Inferior parietal cortex (tissue), 1 donor: ENCODE measurements around the gene TTC7B.
A peak's percentile ranks its signal among the peaks of the same experiment; 100 is the strongest.

Experiments used
- DNase-seq: peaks from one replicate; pipeline ENCODE4 v3.0.0-alpha.2; 2016; ENCODE audit errors: extremely low spot score

TTC7B gene

GRCh38 chr14:90741682-90741946 lies 74.6 kb downstream of the TTC7B start:
- no peak for DNase-seq

GRCh38 chr14:90740946-90741681 lies 75.1 kb downstream of the TTC7B start:
- DNase-seq, result no peak

DNA sequence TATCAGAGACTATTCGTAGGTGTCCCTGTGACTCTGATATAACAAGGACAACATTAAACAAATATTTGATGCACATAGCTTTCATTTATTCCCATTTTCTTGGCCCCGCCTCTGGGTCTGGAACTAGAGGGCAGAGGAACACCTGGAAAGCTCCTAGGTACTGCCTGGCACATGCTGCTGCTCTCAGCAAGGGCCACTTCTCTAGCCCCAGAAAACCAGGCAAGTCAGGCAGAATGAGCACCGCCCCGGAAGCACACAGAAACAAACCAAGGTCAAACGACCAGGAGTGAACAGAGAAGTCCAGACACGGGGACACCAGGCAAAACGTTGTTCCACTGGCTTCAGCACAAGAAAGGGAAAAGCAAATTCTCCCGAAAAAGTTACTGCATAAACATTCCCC lies 76.1 kb downstream of the TTC7B start:
- no peak for DNase-seq

GRCh38 chr14:90739318-90740068 lies 76.7 kb downstream of the TTC7B start:
- no peak for DNase-seq

DNA sequence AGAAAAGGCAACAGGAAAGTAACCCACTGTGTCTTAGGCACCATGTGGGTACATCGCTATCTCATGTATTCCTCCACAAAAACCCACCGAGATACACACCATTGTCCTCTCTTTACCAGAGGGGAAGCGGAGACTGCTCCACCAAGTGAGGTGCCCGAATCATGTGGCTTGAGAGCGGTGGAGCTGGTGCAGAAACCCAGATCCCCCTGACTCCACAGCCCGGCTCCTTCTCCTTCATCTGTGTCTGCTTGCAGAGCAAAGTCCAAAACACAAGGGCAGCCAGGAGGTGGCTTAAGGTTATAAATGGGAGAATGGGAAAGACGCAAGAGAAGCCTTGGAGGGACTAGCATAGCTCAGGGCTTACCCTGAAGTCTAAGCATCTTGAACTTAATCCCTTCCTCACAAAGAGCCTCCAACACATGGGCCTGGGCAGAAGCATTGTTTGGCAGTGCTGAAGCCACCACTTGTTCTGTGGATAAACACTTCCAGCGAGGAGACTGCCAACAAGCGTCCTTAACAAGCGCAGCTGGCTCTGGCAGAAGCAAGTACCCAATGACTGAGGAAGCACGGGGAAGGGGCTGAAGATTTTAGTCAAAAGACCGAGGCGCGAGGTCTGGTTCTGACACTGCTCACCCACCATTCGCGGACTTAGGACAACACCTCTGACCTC lies 83.0 kb downstream of the TTC7B start:
- DNase-seq, result peak; percentile 70

GRCh38 chr14:90732718-90733117 lies 83.5 kb downstream of the TTC7B start:
- no peak for DNase-seq

DNA sequence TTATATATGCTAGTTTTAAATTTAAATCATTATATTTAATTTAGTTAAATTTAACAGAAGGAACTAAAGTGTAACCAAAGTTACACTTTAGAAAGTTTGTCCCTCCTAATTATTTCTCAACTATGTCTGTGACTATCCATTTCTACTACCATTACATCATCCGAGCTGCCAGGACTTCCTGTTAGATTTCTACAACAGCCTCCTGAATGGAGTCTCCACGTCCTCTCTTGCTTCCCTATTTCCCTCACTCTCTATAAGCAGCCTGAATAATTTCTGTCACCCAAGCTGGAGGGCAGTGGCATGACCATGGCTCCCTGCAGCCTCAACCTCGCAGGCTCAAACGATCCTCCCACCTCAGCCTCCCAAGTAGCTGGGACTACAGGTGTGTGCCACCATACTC lies 84.1 kb downstream of the TTC7B start:
- no peak for DNase-seq

DNA sequence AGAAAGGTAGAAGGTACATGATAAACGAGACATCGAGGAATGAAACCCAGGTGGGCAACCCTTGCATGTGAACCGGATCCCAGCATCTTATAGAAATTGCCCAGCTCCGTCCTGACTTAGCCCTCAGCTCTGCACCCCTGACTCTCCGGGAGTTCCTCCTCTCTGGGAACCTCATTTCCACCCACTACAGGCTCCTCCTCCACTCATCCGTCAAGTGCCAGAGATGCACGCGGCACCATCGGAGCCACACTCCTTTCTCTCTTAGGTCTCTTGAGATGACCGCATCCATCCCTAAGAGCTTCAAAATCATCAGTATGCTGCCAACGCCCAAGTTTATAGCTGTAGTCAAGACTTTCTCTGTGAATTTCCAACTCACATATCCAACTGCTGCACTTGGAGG lies 84.7 kb downstream of the TTC7B start:
- DNase-seq, result no peak

DNA sequence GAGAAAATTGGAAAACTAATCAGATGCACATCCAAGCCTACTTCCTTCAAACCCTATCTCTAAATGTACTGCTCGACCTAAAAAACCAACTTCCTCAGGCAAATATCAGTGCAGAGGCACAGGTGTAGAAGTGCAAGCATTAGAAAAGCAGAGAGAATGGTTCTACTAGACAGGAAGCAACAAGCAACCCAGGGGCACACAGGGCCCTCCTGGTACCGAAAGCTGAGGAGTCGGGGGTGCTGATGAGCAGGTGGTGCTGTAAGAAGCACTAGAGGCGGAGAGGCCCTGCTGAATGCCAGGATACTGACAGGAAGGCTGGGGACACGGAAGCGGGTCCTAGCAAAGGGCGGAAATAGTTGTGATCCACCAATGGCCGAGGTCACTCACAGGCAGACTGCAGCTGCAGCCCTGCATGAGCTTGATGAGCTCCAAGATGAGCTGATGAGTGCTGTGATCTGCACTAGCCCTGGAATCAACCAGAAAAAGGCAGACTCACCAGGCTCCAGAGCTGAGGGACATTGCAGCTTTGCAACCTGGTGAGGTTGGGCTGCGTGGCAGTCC lies 85.9 kb downstream of the TTC7B start:
- no peak for DNase-seq

- DNase-seq, result no peak
Measured at GRCh38 chr14:90728951-90729350, 87.3 kb downstream of the TTC7B start.

DNA sequence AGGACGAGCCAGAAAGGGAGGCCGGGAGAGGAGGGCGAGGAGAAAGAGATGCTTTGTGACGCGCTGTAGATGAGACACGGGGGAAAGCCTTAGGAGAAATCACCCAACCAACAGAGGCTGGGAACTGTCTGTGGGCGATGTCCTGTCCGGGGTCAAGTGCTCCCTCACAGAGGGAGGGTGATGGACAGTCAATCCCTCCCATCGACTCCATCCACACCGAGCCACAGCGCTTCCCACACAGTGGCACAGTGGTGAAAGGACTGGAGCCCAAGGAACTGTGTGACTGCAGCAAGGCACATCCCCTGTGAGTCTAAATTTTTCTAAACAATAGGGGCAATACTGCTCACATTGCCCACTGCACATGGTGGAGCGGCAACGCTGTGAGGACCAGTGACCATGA lies 89.1 kb downstream of the TTC7B start:
- DNase-seq, result peak; percentile 34

GRCh38 chr14:90726656-90727055 lies 89.6 kb downstream of the TTC7B start:
- peak; percentile 80 for DNase-seq

DNA sequence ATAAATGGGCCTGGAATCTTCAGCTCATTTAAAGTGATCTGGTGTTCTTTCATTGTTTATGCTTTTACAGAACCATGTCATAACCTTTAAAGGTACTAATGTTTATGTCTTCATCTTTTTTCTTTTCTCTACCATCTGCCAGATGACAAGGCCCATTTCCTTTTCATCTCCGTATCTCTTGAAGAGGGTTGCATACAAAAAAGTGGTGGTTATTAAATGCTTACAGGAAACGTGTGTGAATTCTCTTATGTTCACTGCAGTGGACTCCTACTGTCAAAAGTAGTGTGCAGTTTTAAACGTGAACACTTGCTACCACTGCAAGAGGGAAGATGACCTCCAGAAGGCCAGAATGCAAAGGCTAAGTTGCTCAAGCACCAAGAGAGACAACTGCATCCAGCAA lies 91.4 kb downstream of the TTC7B start:
- no peak for DNase-seq

- DNase-seq, result no peak
Measured at GRCh38 chr14:90722590-90722989, 93.6 kb downstream of the TTC7B start.

DNA sequence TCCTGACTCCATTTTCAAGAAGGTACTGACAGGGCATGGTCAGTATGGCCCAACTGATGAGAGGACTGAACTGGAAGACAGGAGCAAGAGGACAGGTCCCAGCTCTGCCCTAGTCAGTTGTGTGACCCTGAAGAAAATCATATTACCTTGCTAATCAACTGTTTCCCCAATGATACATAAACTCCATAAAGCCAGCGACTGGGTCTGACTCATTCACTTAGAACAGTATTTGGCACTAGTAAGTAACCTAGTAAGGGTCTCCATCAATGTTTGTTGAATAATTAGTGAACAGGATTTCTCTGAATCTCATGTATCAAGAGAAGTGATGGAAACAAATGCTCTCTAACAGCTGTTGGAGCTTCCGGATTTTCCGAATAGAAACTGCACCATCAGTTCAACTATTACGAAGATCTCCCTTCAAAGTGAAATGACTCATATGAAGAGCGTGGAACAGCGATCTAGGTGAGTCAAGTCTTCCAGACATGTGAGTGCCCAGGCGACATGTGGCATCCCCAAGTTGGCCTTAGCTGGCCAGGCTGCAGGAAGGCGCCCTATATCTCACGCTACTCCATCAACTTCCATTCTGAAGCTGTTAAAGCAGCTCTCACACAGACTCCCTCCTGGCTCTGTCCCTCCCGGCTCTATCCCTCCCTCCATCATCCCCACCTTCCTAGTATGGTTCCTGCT lies 94.5 kb downstream of the TTC7B start:
- DNase-seq, result no peak

DNA sequence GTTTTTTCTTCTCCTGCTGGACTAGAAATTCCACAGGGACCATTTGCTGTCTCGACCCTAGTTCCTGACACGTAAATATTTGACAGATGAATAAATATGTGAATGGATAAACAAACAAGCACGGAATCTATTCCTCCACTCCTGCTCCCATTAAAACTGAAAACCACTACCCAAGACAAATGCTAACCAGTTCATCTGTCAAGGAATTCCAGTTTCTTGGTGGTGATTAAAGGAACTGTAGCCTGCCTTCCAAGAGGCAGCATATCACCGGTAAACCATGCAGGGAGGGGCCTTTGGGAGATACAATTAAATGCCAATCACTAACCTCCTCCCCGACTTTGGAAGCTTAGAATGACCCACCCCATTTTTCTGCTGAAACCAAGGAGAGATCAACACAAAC lies 95.4 kb downstream of the TTC7B start:
- DNase-seq, result no peak

DNA sequence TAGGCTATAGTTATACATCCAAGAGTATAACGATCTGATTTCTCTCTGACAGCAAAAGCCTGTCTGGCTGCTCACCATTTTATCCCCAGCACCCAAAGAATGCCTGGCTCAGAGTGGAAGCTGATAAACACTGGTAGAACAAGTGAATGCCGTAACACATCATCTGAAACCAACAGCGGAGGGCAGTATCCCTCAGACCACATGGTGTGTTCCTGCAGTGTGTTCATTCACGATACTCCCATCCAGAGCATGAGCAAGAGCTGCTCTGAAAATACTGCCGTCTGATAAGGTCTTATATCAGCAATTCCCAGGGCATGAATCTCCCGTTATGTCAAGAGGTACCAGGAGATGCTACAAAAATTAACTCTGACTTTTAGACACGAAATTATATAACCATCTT lies 95.9 kb downstream of the TTC7B start:
- peak; percentile 63 for DNase-seq

DNA sequence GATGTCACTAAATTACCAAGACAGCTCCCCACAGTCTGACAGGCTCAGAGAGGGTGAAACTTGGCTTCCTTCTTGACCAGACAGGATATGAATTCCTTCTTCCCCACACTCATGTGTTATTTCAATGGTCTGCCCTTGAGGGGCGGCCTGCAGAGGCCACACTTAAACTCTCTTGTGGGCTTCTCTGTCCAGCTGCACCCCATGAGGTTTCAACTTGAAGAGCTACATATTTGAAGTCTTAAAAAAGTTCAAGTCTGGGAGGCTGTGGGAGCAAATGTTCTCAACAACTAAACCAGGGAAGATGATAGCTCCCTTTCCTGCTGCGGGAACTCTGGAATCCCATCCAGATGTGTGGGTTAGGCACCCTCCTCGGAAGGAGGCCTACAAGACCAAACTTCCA lies 98.3 kb downstream of the TTC7B start:
- DNase-seq, result no peak

- DNase-seq, result no peak
Measured at GRCh38 chr14:90715993-90716392, 100.2 kb downstream of the TTC7B start.

DNA sequence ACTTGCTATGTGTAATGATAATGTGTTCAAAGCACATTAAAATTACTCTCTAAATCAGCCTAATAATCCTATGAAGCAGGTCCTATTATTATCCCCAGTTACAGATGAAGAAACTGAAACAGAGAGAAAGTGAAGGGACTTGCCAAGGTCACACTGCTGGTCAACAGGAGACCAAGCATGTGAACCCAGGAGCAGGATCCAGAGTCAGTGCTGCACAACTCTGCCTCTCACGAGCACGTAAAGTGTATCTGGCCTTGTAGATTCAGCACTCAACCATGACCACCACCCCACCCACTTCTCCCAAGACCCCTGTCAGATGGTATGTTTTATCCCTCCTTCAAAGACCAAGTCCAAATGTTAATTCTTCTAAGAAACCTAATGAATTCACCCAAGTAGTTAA lies 100.7 kb downstream of the TTC7B start:
- no peak for DNase-seq

GRCh38 chr14:90714811-90715210 lies 101.4 kb downstream of the TTC7B start:
- DNase-seq, result no peak

GRCh38 chr14:90704738-90705392 lies 111.4 kb downstream of the TTC7B start:
- no peak for DNase-seq
